Stimulated activated memory B cell treated with anti-CD40 and anti-IgM and Interleukin-4, amounts not matched to agents 10 μg/mL and 1 μg/mL and 100 μg/mL, for 72 hours (primary cell): ENCODE measurements around the gene AKT3.
A peak's percentile ranks its signal among the peaks of the same experiment; 100 is the strongest.
"Not testable (repeated sequence)": the region's sequence is repeated elsewhere in the genome, so short reads cannot be mapped to it uniquely, and the experiment has no call there.

Source experiments
- ATAC-seq: fragments of 150-1000 bp; cut with Tn5 transposase; 2 replicates; pipeline ENCODE4 v1.10.0; 2021
- H3K27ac Mint-ChIP-seq: one replicate; pipeline ENCODE4 v1.8.0; 2022; ENCODE audit warnings: mild to moderate bottlenecking, mixed read lengths
- H3K27me3 Mint-ChIP-seq: one replicate; pipeline ENCODE4 v1.8.0; 2022; ENCODE audit warnings: mixed read lengths
- H3K36me3 Mint-ChIP-seq: one replicate; pipeline ENCODE4 v1.8.0; 2022; ENCODE audit warnings: mixed read lengths
- H3K4me1 Mint-ChIP-seq: one replicate; pipeline ENCODE4 v1.8.0; 2022; ENCODE audit warnings: mixed read lengths
- H3K4me3 Mint-ChIP-seq: one replicate; pipeline ENCODE4 v1.8.0; 2022; ENCODE audit warnings: mild to moderate bottlenecking, moderate library complexity, mixed read lengths
- H3K9me3 Mint-ChIP-seq: one replicate; pipeline ENCODE4 v1.8.0; 2022; ENCODE audit warnings: mixed read lengths

The AKT3 gene

GRCh38 chr1:243783714-243784113, 66.3 kb downstream of the AKT3 start:
- Mint-ChIP-seq H3K27ac (no peak overlapping the region), H3K27me3 (no peaks in the 10 kb centered on the region), H3K9me3 (no peaks in the 10 kb centered on the region), H3K4me3 (no peak overlapping the region), H3K36me3 (peaks cover 12% of the 10 kb centered on the region), H3K4me1 (peaks cover 24% of the 10 kb centered on the region)
- ATAC-seq, result no peak

GRCh38 chr1:243772361-243773050, 77.5 kb downstream of the AKT3 start:
- H3K9me3 Mint-ChIP-seq, result peaks cover 11% of the 10 kb centered on the region

GRCh38 chr1:243770860-243771259, 79.2 kb downstream of the AKT3 start:
- Mint-ChIP-seq H3K27ac (no peak overlapping the region), H3K27me3 (no peaks in the 10 kb centered on the region), H3K9me3 (peaks cover 6% of the 10 kb centered on the region), H3K4me1 (peaks cover 44% of the 10 kb centered on the region), H3K4me3 (no peak overlapping the region), H3K36me3 (peaks cover 49% of the 10 kb centered on the region)
- no peak for ATAC-seq

More at GRCh38 chr1:243772361-243773050, 77.5 kb downstream of the AKT3 start:
- not testable (repeated sequence) for H3K27me3 Mint-ChIP-seq, H3K27ac Mint-ChIP-seq, ATAC-seq, H3K4me3 Mint-ChIP-seq
- peaks cover 30% of the 10 kb centered on the region for H3K4me1 Mint-ChIP-seq
- peaks cover 64% of the 10 kb centered on the region for H3K36me3 Mint-ChIP-seq

- no peak for ATAC-seq
- Mint-ChIP-seq H3K4me1 (peaks cover 27% of the 10 kb centered on the region), H3K27ac (no peak overlapping the region), H3K9me3 (no peaks in the 10 kb centered on the region), H3K36me3 (peaks cover 19% of the 10 kb centered on the region), H3K4me3 (no peak overlapping the region), H3K27me3 (no peaks in the 10 kb centered on the region)
These were observed 84.4 kb downstream of the AKT3 start for GRCh38 chr1:243765676-243766075.

- Mint-ChIP-seq H3K9me3 (no peaks in the 10 kb centered on the region), H3K36me3 (peaks cover 4% of the 10 kb centered on the region)
These were observed 86.2 kb downstream of the AKT3 start for GRCh38 chr1:243763806-243764205.

GRCh38 chr1:243758647-243759046, 91.4 kb downstream of the AKT3 start:
- Mint-ChIP-seq H3K36me3 (peaks cover 6% of the 10 kb centered on the region), H3K4me1 (peaks cover 27% of the 10 kb centered on the region), H3K27ac (no peak overlapping the region), H3K27me3 (no peaks in the 10 kb centered on the region), H3K4me3 (no peak overlapping the region), H3K9me3 (no peaks in the 10 kb centered on the region)
- no peak for ATAC-seq

More at GRCh38 chr1:243763806-243764205, 86.2 kb downstream of the AKT3 start:
- Mint-ChIP-seq H3K27me3 (no peaks in the 10 kb centered on the region), H3K4me1 (peaks cover 22% of the 10 kb centered on the region), H3K27ac (no peak overlapping the region), H3K4me3 (no peak overlapping the region)
- ATAC-seq, result no peak

- H3K27me3 Mint-ChIP-seq, result no peaks in the 10 kb centered on the region
- no peak overlapping the region for H3K27ac Mint-ChIP-seq
- H3K4me1 Mint-ChIP-seq, result peaks cover 30% of the 10 kb centered on the region
- H3K4me3 Mint-ChIP-seq, result no peak overlapping the region
- no peaks in the 10 kb centered on the region for H3K9me3 Mint-ChIP-seq
- ATAC-seq, result no peak
- H3K36me3 Mint-ChIP-seq, result peaks cover 6% of the 10 kb centered on the region
These were observed 93.5 kb downstream of the AKT3 start for GRCh38 chr1:243756529-243756928.

- ATAC-seq, result no peak
- peaks cover 34% of the 10 kb centered on the region for H3K4me1 Mint-ChIP-seq
These were observed 95.7 kb downstream of the AKT3 start for GRCh38 chr1:243754348-243754747.

GRCh38 chr1:243751506-243751905, 98.5 kb downstream of the AKT3 start:
- Mint-ChIP-seq H3K9me3 (no peaks in the 10 kb centered on the region), H3K4me3 (no peak overlapping the region), H3K36me3 (no peaks in the 10 kb centered on the region), H3K27me3 (no peaks in the 10 kb centered on the region), H3K4me1 (peaks cover 37% of the 10 kb centered on the region), H3K27ac (peak overlapping the region; percentile 18)
- ATAC-seq, result no peak

More at GRCh38 chr1:243754348-243754747, 95.7 kb downstream of the AKT3 start:
- Mint-ChIP-seq H3K27ac (no peak overlapping the region), H3K27me3 (no peaks in the 10 kb centered on the region), H3K36me3 (peaks cover 6% of the 10 kb centered on the region), H3K9me3 (no peaks in the 10 kb centered on the region), H3K4me3 (no peak overlapping the region)

- Mint-ChIP-seq H3K27me3 (no peaks in the 10 kb centered on the region), H3K36me3 (peaks cover 5% of the 10 kb centered on the region), H3K4me1 (peaks cover 20% of the 10 kb centered on the region), H3K4me3 (no peak overlapping the region), H3K27ac (peak overlapping the region; percentile 22), H3K9me3 (no peaks in the 10 kb centered on the region)
- peak; percentile 81 for ATAC-seq
These were observed 101.2 kb downstream of the AKT3 start for GRCh38 chr1:243748706-243749283.

- Mint-ChIP-seq H3K9me3 (no peaks in the 10 kb centered on the region), H3K27me3 (no peaks in the 10 kb centered on the region), H3K4me3 (no peak overlapping the region), H3K4me1 (peaks cover 20% of the 10 kb centered on the region), H3K27ac (no peak overlapping the region), H3K36me3 (peaks cover 6% of the 10 kb centered on the region)
- no peak for ATAC-seq
These were observed 101.8 kb downstream of the AKT3 start for GRCh38 chr1:243748227-243748626.

GRCh38 chr1:243746751-243747150, 103.3 kb downstream of the AKT3 start:
- H3K9me3 Mint-ChIP-seq, result no peaks in the 10 kb centered on the region
- H3K4me3 Mint-ChIP-seq, result no peak overlapping the region
- no peak for ATAC-seq
- no peak overlapping the region for H3K27ac Mint-ChIP-seq
- no peaks in the 10 kb centered on the region for H3K27me3 Mint-ChIP-seq
- H3K4me1 Mint-ChIP-seq, result peaks cover 24% of the 10 kb centered on the region
- peaks cover 12% of the 10 kb centered on the region for H3K36me3 Mint-ChIP-seq

- Mint-ChIP-seq H3K27me3 (no peaks in the 10 kb centered on the region), H3K4me3 (no peak overlapping the region), H3K9me3 (no peaks in the 10 kb centered on the region), H3K4me1 (peaks cover 16% of the 10 kb centered on the region), H3K27ac (no peak overlapping the region), H3K36me3 (peaks cover 12% of the 10 kb centered on the region)
- no peak for ATAC-seq
These were observed 104.7 kb downstream of the AKT3 start for GRCh38 chr1:243745356-243745755.

GRCh38 chr1:243742819-243743218, 107.2 kb downstream of the AKT3 start:
- no peak overlapping the region for H3K27ac Mint-ChIP-seq
- ATAC-seq, result no peak
- peaks cover 11% of the 10 kb centered on the region for H3K4me1 Mint-ChIP-seq
- no peak overlapping the region for H3K4me3 Mint-ChIP-seq
- H3K27me3 Mint-ChIP-seq, result no peaks in the 10 kb centered on the region
- H3K9me3 Mint-ChIP-seq, result no peaks in the 10 kb centered on the region
- H3K36me3 Mint-ChIP-seq, result peaks cover 19% of the 10 kb centered on the region

GRCh38 chr1:243740255-243740999, 109.6 kb downstream of the AKT3 start:
- peaks cover 29% of the 10 kb centered on the region for H3K36me3 Mint-ChIP-seq
- no peaks in the 10 kb centered on the region for H3K27me3 Mint-ChIP-seq
- ATAC-seq, result no peak
- no peaks in the 10 kb centered on the region for H3K9me3 Mint-ChIP-seq
- H3K4me3 Mint-ChIP-seq, result no peak overlapping the region
- peaks cover 29% of the 10 kb centered on the region for H3K4me1 Mint-ChIP-seq
- no peak overlapping the region for H3K27ac Mint-ChIP-seq
